ENCODE results near the gene NAALADL2. TPM values are rescaled to one million over a fixed set of nuclear protein-coding genes. Genes with fewer than 3 reads are reported as not detected.

NAALADL2 gene
- total RNA-seq, 1 donor: 13.4 TPM

DNA sequence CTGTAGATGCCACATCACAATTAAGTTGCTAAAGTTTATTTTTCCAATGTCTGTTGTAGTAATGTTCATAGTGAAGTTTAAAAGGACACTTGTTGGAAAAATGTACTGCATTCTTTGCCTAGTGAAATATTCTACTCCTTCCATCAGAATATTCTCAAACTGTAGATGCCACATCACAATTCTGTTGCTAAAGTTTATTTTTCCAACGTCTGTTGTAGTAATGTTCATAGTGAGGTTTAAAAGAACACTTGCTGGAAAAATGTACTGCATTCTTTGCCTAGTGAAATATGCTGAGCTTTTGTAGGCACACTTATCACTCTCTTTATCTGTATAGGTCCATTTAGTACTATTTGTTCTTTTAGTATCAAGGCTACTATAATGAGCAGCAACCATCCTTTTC, 836.1 kb downstream of the NAALADL2 start:
- TF ChIP-seq, protein P1, sequence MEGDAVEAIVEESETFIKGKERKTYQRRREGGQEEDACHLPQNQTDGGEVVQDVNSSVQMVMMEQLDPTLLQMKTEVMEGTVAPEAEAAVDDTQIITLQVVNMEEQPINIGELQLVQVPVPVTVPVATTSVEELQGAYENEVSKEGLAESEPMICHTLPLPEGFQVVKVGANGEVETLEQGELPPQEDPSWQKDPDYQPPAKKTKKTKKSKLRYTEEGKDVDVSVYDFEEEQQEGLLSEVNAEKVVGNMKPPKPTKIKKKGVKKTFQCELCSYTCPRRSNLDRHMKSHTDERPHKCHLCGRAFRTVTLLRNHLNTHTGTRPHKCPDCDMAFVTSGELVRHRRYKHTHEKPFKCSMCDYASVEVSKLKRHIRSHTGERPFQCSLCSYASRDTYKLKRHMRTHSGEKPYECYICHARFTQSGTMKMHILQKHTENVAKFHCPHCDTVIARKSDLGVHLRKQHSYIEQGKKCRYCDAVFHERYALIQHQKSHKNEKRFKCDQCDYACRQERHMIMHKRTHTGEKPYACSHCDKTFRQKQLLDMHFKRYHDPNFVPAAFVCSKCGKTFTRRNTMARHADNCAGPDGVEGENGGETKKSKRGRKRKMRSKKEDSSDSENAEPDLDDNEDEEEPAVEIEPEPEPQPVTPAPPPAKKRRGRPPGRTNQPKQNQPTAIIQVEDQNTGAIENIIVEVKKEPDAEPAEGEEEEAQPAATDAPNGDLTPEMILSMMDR (IDR thresholded peaks at IDR 0.05; ENCODE audit: insufficient read depth, low read depth, low read length): no peak
- no peak for DNase-seq (ENCODE audit: low read depth)
- H3K4me3 ChIP-seq (ENCODE audit: low read depth, low read length): no peak overlapping the region

GRCh38 chr3:175702956-175703355, 843.8 kb downstream of the NAALADL2 start:
- H3K4me3 ChIP-seq (ENCODE audit: low read depth, low read length): no peak overlapping the region
- no peak for DNase-seq (ENCODE audit: low read depth)
- TF ChIP-seq, protein P1 (IDR thresholded peaks at IDR 0.05; ENCODE audit: insufficient read depth, low read depth, low read length): no peak

DNA sequence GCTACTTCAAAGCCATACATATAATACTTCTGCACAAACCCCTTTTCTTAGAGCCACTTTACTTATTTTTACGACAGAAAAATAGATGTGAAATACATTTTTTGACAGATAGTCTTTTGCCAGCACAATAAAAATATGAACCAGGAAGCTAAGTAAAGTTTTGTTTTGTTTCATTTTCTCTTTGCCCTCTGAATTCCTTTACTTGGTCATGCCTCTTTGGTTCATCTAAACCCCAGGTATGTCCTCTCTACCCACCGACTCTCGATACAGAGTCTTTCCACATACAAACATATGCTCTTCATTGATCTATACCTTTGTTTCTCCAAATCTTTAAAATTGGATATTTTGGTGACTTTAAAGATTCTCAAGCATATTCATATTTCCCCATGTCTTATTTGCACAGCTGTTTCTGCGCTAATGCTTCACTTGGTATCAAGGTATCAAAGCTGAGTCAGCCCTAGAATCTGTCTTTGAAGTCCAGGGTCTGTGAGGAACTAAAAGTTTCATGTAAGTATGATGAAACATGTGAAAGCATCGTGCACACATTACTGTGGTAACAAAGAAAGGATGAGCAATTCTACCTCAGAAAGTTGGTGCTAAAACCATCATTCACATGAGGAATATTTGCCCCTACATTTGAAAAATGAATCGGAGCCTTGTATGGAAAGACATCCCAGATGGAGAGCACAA, 845.4 kb downstream of the NAALADL2 start:
- TF ChIP-seq, protein P1 (IDR thresholded peaks at IDR 0.05; ENCODE audit: insufficient read depth, low read depth, low read length): no peak
- DNase-seq (ENCODE audit: low read depth): no peak

DNA sequence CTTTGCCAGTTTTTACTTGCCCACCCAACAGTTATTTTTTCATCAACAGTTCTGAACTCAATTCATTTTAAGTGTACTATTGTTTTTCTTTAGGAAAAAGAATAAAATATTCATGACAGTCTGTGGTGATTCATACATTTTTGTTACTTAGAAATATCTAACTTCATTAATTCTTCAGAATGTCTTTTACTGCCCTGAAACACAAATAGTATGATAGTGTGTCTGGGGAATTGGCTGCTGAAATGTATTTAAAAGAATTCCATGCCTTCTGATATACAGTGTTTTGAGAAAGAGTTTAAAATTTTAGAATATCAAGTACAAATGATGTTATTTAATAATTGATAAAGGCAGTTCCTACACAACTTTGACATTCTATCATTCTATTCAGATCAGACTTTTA, 854.1 kb downstream of the NAALADL2 start:
- DNase-seq (ENCODE audit: low read depth): no peak
- TF ChIP-seq, protein P1 (IDR thresholded peaks at IDR 0.05; ENCODE audit: insufficient read depth, low read depth, low read length): no peak
- H3K4me3 ChIP-seq (ENCODE audit: low read depth, low read length): no peak overlapping the region

More for the DNA sequence above, 845.4 kb downstream of the NAALADL2 start:
- no peak overlapping the region for H3K4me3 ChIP-seq (ENCODE audit: low read depth, low read length)

DNA sequence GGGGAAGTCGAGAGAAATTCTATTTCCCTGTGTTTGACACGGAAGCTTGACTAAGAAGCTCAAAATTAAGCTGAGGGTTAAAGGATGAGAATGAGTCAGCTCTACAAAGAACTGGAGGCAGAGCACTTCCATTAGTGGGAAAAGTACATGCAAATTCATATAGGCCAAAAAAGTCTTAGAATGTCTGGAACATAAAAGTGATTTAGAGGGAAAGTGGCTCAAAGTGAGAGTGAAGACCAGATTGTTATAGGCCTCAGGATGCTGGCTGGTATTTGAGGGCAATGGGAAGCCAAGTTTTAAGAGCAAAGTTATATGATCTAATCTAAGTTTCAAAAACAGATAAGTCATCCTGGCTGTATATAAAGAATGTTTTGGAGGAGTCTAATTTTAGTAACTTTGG, 857.3 kb downstream of the NAALADL2 start:
- peak; percentile 31 for DNase-seq (ENCODE audit: low read depth)
- H3K4me3 ChIP-seq (ENCODE audit: low read depth, low read length): no peak overlapping the region
- TF ChIP-seq, protein P1 (IDR thresholded peaks at IDR 0.05; ENCODE audit: insufficient read depth, low read depth, low read length): no peak

DNA sequence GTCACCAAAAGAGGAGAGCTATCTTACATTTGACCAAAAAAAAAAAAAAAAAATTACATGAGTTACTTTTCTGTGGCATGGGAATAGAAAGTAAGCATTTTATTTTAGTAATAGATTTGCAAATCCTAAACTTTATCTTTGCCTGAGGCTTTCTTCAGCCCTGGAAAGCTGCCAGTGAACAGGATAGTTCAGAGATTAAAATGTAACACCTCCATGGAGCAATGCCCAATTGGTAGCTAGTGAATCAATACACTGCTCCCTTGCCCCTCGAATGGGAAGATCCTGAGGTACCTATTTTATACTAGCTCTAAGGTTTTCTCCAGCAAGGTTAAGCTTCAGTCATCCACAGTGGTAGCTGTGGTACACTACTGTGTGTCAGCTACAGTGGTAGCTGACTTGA, 867.1 kb downstream of the NAALADL2 start:
- TF ChIP-seq, protein P1 (IDR thresholded peaks at IDR 0.05; ENCODE audit: insufficient read depth, low read depth, low read length): no peak
- no peak overlapping the region for H3K4me3 ChIP-seq (ENCODE audit: low read depth, low read length)
- DNase-seq (ENCODE audit: low read depth): no peak

DNA sequence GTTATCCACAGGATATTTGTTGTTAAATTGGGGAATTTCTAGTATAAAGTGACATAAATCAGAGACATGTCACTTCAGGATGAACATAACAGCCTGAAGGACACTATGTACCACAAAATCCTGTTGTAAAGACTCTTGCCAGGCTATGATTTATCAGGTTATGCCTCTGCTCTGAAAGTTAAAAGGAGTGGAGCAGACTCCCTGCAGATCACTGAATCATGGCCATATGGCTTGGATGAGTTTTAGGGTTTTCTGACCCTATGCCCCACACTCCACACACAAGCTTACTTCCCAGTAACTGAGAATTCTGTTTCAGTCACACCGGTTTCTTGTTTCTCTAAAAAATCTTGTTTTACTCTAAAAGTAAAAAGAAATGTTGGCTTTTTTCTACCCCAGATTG, 869.4 kb downstream of the NAALADL2 start:
- H3K4me3 ChIP-seq (ENCODE audit: low read depth, low read length): no peak overlapping the region
- DNase-seq (ENCODE audit: low read depth): peak; percentile 9
- TF ChIP-seq, protein P1 (IDR thresholded peaks at IDR 0.05; ENCODE audit: insufficient read depth, low read depth, low read length): no peak

Measured in fibroblast of villous mesenchyme (primary cell).